GM23338 (cell line): ENCODE measurements around the gene PTPRN2. TPM values are rescaled to one million over a fixed set of nuclear protein-coding genes. Genes with fewer than 3 reads are reported as not detected.

Experiments used
- ATAC-seq: fragments of 200-7000 bp; cut with Tn5 transposase; 3 replicates; pipeline ENCODE4 v1.9.1; 2020
- DNase-seq: peaks from one replicate; pipeline ENCODE4 v3.0.0-alpha.2; 2015; ENCODE audit warnings: low spot score
- H2AFZ ChIP-seq: fragments of 200-600 bp; sonication (generic); 2 replicates; pipeline ENCODE4 v1.8.0; 2016; ENCODE audit warnings: antibody characterized with exemption, mild to moderate bottlenecking, moderate library complexity
- H3F3A ChIP-seq: fragments of 200-600 bp; sonication (generic); replicated peaks from 2 replicates; pipeline ENCODE4 v1.8.0; 2017; ENCODE audit warnings: antibody characterized with exemption, mixed run types, low read depth
- H3K27ac ChIP-seq: fragments of 200-600 bp; sonication (generic); 2 replicates; pipeline ENCODE4 v1.6.1; 2016; ENCODE audit warnings: low read depth
- H3K27me3 ChIP-seq: fragments of 200-600 bp; sonication (generic); 2 replicates; pipeline ENCODE4 v1.8.0; 2016; ENCODE audit warnings: mild to moderate bottlenecking, mixed run types, moderate library complexity; ENCODE audit not compliant: insufficient read depth
- H3K36me3 ChIP-seq: fragments of 200-600 bp; sonication (generic); 2 replicates; pipeline ENCODE4 v1.8.0; 2016; ENCODE audit warnings: mild to moderate bottlenecking; ENCODE audit not compliant: insufficient read depth
- H3K4me1 ChIP-seq: fragments of 200-600 bp; sonication (generic); 2 replicates; pipeline ENCODE4 v1.8.0; 2016; ENCODE audit warnings: mild to moderate bottlenecking, moderate library complexity; ENCODE audit not compliant: insufficient read depth
- H3K4me2 ChIP-seq: fragments of 200-600 bp; sonication (generic); 2 replicates; pipeline ENCODE4 v1.7.1; 2017; ENCODE audit warnings: mixed run types
- H3K4me3 ChIP-seq: fragments of 200-600 bp; sonication (generic); 2 replicates; pipeline ENCODE4 v1.6.1; 2016; ENCODE audit warnings: mixed run types
- H3K79me2 ChIP-seq: fragments of 200-600 bp; sonication (generic); replicated peaks from 2 replicates; pipeline ENCODE4 v1.8.0; 2017; ENCODE audit warnings: mild to moderate bottlenecking; ENCODE audit not compliant: insufficient read depth
- H3K9me2 ChIP-seq: fragments of 200-600 bp; sonication (generic); 2 replicates; pipeline ENCODE4 v1.8.0; 2017; ENCODE audit not compliant: insufficient read depth
- H4K20me1 ChIP-seq: fragments of 200-600 bp; sonication (generic); replicated peaks from 2 replicates; pipeline ENCODE4 v1.8.0; 2017; ENCODE audit warnings: mild to moderate bottlenecking; ENCODE audit not compliant: insufficient read depth
- H3K27ac Mint-ChIP-seq: 2 replicates; pipeline ENCODE4 v1.8.0; 2020; ENCODE audit warnings: inconsistent platforms, mild to moderate bottlenecking, moderate library complexity, mixed read lengths
- H3K27me3 Mint-ChIP-seq: 3 replicates; pipeline ENCODE4 v1.8.0; 2022; ENCODE audit warnings: low read depth, mild to moderate bottlenecking, moderate library complexity, mixed read lengths, inconsistent platforms; ENCODE audit not compliant: insufficient read depth, poor library complexity
- H3K36me3 Mint-ChIP-seq: 3 replicates; pipeline ENCODE4 v1.8.0; 2021; ENCODE audit warnings: low read depth, mild to moderate bottlenecking, inconsistent platforms, moderate library complexity, mixed read lengths
- H3K4me1 Mint-ChIP-seq: 3 replicates; pipeline ENCODE4 v1.8.0; 2020; ENCODE audit warnings: mild to moderate bottlenecking, inconsistent platforms, mixed read lengths
- H3K4me3 Mint-ChIP-seq: 3 replicates; pipeline ENCODE4 v1.8.0; 2021; ENCODE audit warnings: moderate library complexity, mild to moderate bottlenecking, inconsistent platforms, mixed read lengths
- H3K9me3 Mint-ChIP-seq: 3 replicates; pipeline ENCODE4 v1.8.0; 2020; ENCODE audit warnings: moderate library complexity, mild to moderate bottlenecking, inconsistent platforms, mixed read lengths
- CREB1 ChIP-seq: fragments of 250-450 bp; sonication (Bioruptor Pico); IDR thresholded peaks from 2 replicates; pipeline ENCODE4 v1.5.0; 2020; ENCODE audit warnings: low read depth, mild to moderate bottlenecking, moderate library complexity
- CTCF ChIP-seq, 2 experiments: fragments of 200-600 bp in 1 of 2; sonication (generic) in 1 of 2; conservative IDR thresholded peaks; 2 replicates each; pipeline versions ENCODE4 v1.5.1 to v1.6.1; 2016 to 2017; ENCODE audit warnings: antibody characterized with exemption in 2 of 2, low read depth in 2 of 2, mild to moderate bottlenecking in 2 of 2, moderate library complexity in 1 of 2
- EZH2 ChIP-seq: fragments of 200-600 bp; sonication (generic); IDR thresholded peaks from one replicate; pipeline ENCODE4 v1.8.0; 2017; ENCODE audit warnings: antibody characterized with exemption, mild to moderate bottlenecking, low read depth; ENCODE audit not compliant: unreplicated experiment
- EZH2phosphoT487 ChIP-seq: fragments of 200-600 bp; sonication (generic); IDR thresholded peaks from one replicate; pipeline ENCODE4 v1.8.1; 2018; ENCODE audit warnings: antibody characterized with exemption; ENCODE audit not compliant: unreplicated experiment
- NANOG ChIP-seq: IDR thresholded peaks from 2 replicates; pipeline ENCODE4 v1.6.1; 2016; ENCODE audit warnings: antibody characterized with exemption, borderline replicate concordance
- STAT1 ChIP-seq: IDR thresholded peaks from one replicate; pipeline ENCODE4 v1.6.1; 2016; ENCODE audit warnings: antibody characterized with exemption; ENCODE audit not compliant: unreplicated experiment
- ZNF114 ChIP-seq: fragments of 250-450 bp; sonication (Bioruptor Pico); IDR thresholded peaks from 2 replicates; pipeline ENCODE4 v1.5.0; 2020; ENCODE audit warnings: mild to moderate bottlenecking, moderate library complexity
- polyA plus RNA-seq: library from polyadenylated mRNA; unstranded; fragments of >200 nt; fragmentation: Nextera tagmentation; extraction: Ambion mirVana; gene quantifications from 2 replicates; pipeline ENCODE4 v1.2.1, GENCODE V29; 2016
- total RNA-seq: library from RNA; depleted of rRNA; stranded (reverse); fragments of >200 nt; shearing (Covaris generic); gene quantifications from 2 replicates; pipeline ENCODE4 v1.2.3, GENCODE V29; 2014
- TF ChIP-seq, protein P1 (sequence below): IDR thresholded peaks from 2 replicates; pipeline ENCODE4 v1.6.1; 2016; ENCODE audit warnings: antibody characterized with exemption
- TF ChIP-seq, protein P2 (sequence below): fragments of 250-450 bp; sonication (Bioruptor Pico); IDR thresholded peaks from 2 replicates; pipeline ENCODE4 v1.5.0; 2020; ENCODE audit warnings: mild to moderate bottlenecking, moderate library complexity

PTPRN2 gene
- total and polyA plus RNA-seq, 2 experiments from 2014 or later, result 0.87 to 4.0 TPM

- TF ChIP-seq ZNF114 (CRISPR knock-in tag) (no peak), CREB1 (CRISPR knock-in tag) (no peak)
- no peak overlapping the region for H3K4me3 ChIP-seq
- no peaks in the 10 kb centered on the region for H3K79me2 ChIP-seq
- no peaks in the 10 kb centered on the region for H3K9me2 ChIP-seq
- H3K36me3 Mint-ChIP-seq, result peaks cover 50% of the 10 kb centered on the region
- H3K27ac Mint-ChIP-seq, result no peak overlapping the region
- no peaks in the 10 kb centered on the region for H3K36me3 ChIP-seq
- H3K9me3 Mint-ChIP-seq, result peaks cover 33% of the 10 kb centered on the region
- DNase-seq, result no peak
- H3K27ac ChIP-seq, result no peak overlapping the region
- H3K4me3 Mint-ChIP-seq, result no peak overlapping the region
- H3F3A ChIP-seq, result no peaks in the 10 kb centered on the region
- no peak for ATAC-seq
- no peaks in the 10 kb centered on the region for H4K20me1 ChIP-seq
- H3K27me3 Mint-ChIP-seq, result peaks cover 13% of the 10 kb centered on the region
- no peak overlapping the region for H2AFZ ChIP-seq
- H3K4me1 Mint-ChIP-seq, result no peaks in the 10 kb centered on the region
- no peaks in the 10 kb centered on the region for H3K27me3 ChIP-seq
- no peak overlapping the region for H3K4me2 ChIP-seq
- H3K4me1 ChIP-seq, result no peaks in the 10 kb centered on the region
Observed at GRCh38 chr7:158061026-158061630, 526.5 kb downstream of the PTPRN2 start.

DNA sequence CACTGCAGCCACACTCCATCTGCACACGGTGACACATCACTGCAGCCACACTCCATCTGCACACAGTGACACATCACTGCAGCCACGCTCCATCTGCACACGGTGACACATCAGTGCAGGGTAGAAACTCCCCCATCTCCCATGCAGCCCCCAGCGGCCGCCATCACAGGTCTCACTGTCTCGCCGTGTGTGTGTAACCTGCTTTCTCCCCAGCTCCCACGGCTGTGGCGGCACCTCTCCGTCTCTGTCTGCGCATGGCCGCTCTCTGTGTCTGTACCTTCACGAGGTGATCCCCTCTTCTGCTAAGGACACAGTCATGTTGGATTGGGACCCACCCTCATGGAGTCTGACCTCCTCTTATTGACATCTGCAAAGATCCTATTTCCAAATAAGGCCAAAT lies 527.4 kb downstream of the PTPRN2 start:
- Mint-ChIP-seq H3K36me3 (peaks cover 49% of the 10 kb centered on the region), H3K27me3 (peaks cover 9% of the 10 kb centered on the region), H3K27ac (no peak overlapping the region), H3K4me1 (no peaks in the 10 kb centered on the region), H3K4me3 (no peak overlapping the region), H3K9me3 (peaks cover 24% of the 10 kb centered on the region)
- Histone ChIP-seq H3K4me3 (no peak overlapping the region), H4K20me1 (no peaks in the 10 kb centered on the region), H3K79me2 (no peaks in the 10 kb centered on the region), H3K27me3 (no peaks in the 10 kb centered on the region), H3K9me2 (no peaks in the 10 kb centered on the region), H3K4me2 (no peak overlapping the region), H2AFZ (no peak overlapping the region), H3K4me1 (no peaks in the 10 kb centered on the region), H3K27ac (no peak overlapping the region), H3F3A (no peaks in the 10 kb centered on the region), H3K36me3 (no peaks in the 10 kb centered on the region)
- DNase-seq, result no peak
- no peak for ATAC-seq
- TF ChIP-seq, protein P1, sequence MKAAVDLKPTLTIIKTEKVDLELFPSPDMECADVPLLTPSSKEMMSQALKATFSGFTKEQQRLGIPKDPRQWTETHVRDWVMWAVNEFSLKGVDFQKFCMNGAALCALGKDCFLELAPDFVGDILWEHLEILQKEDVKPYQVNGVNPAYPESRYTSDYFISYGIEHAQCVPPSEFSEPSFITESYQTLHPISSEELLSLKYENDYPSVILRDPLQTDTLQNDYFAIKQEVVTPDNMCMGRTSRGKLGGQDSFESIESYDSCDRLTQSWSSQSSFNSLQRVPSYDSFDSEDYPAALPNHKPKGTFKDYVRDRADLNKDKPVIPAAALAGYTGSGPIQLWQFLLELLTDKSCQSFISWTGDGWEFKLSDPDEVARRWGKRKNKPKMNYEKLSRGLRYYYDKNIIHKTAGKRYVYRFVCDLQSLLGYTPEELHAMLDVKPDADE, result no peak
- no peak for TF ChIP-seq NANOG
- TF ChIP-seq STAT1, result no peak
- TF ChIP-seq EZH2phosphoT487, result no peak
- TF ChIP-seq EZH2, result no peak

DNA sequence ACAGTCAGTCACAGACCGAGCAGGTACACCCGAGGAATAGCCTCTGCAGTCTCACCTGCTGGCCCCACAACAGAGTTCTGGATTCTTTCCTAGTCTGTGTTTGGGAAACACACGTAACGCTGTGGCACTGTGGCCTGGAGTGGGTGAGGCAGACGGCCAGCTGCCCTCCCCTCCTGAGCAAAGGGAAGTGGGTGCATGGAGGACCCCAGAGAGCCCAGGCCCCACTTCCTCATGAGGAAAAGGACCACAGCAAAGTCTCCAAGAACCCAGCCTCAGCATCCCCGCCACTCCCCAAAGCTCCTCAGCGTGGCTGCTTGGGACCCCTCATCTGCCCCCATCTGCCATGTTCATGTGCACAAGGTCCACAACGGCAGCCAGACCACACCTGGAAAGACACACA lies 530.2 kb downstream of the PTPRN2 start:
- Mint-ChIP-seq H3K9me3 (no peaks in the 10 kb centered on the region; the same call in 2 of the 3 replicates), H3K4me3 (no peak overlapping the region), H3K36me3 (peaks cover 52% of the 10 kb centered on the region), H3K27ac (no peak overlapping the region), H3K27me3 (peaks cover 15% of the 10 kb centered on the region), H3K4me1 (no peaks in the 10 kb centered on the region)
- DNase-seq (no peak), ATAC-seq (no peak)
- Histone ChIP-seq H2AFZ (no peak overlapping the region), H3K9me2 (no peaks in the 10 kb centered on the region), H3K4me1 (no peaks in the 10 kb centered on the region), H3F3A (no peaks in the 10 kb centered on the region), H3K79me2 (no peaks in the 10 kb centered on the region), H4K20me1 (no peaks in the 10 kb centered on the region), H3K4me2 (no peak overlapping the region), H3K27ac (no peak overlapping the region), H3K4me3 (no peak overlapping the region), H3K36me3 (no peaks in the 10 kb centered on the region), H3K27me3 (no peaks in the 10 kb centered on the region)
- no peak for TF ChIP-seq CTCF (conservative IDR thresholded peaks at IDR 0.05; ENCODE audit: low read depth in 2 of 2)
- TF ChIP-seq, protein P2, sequence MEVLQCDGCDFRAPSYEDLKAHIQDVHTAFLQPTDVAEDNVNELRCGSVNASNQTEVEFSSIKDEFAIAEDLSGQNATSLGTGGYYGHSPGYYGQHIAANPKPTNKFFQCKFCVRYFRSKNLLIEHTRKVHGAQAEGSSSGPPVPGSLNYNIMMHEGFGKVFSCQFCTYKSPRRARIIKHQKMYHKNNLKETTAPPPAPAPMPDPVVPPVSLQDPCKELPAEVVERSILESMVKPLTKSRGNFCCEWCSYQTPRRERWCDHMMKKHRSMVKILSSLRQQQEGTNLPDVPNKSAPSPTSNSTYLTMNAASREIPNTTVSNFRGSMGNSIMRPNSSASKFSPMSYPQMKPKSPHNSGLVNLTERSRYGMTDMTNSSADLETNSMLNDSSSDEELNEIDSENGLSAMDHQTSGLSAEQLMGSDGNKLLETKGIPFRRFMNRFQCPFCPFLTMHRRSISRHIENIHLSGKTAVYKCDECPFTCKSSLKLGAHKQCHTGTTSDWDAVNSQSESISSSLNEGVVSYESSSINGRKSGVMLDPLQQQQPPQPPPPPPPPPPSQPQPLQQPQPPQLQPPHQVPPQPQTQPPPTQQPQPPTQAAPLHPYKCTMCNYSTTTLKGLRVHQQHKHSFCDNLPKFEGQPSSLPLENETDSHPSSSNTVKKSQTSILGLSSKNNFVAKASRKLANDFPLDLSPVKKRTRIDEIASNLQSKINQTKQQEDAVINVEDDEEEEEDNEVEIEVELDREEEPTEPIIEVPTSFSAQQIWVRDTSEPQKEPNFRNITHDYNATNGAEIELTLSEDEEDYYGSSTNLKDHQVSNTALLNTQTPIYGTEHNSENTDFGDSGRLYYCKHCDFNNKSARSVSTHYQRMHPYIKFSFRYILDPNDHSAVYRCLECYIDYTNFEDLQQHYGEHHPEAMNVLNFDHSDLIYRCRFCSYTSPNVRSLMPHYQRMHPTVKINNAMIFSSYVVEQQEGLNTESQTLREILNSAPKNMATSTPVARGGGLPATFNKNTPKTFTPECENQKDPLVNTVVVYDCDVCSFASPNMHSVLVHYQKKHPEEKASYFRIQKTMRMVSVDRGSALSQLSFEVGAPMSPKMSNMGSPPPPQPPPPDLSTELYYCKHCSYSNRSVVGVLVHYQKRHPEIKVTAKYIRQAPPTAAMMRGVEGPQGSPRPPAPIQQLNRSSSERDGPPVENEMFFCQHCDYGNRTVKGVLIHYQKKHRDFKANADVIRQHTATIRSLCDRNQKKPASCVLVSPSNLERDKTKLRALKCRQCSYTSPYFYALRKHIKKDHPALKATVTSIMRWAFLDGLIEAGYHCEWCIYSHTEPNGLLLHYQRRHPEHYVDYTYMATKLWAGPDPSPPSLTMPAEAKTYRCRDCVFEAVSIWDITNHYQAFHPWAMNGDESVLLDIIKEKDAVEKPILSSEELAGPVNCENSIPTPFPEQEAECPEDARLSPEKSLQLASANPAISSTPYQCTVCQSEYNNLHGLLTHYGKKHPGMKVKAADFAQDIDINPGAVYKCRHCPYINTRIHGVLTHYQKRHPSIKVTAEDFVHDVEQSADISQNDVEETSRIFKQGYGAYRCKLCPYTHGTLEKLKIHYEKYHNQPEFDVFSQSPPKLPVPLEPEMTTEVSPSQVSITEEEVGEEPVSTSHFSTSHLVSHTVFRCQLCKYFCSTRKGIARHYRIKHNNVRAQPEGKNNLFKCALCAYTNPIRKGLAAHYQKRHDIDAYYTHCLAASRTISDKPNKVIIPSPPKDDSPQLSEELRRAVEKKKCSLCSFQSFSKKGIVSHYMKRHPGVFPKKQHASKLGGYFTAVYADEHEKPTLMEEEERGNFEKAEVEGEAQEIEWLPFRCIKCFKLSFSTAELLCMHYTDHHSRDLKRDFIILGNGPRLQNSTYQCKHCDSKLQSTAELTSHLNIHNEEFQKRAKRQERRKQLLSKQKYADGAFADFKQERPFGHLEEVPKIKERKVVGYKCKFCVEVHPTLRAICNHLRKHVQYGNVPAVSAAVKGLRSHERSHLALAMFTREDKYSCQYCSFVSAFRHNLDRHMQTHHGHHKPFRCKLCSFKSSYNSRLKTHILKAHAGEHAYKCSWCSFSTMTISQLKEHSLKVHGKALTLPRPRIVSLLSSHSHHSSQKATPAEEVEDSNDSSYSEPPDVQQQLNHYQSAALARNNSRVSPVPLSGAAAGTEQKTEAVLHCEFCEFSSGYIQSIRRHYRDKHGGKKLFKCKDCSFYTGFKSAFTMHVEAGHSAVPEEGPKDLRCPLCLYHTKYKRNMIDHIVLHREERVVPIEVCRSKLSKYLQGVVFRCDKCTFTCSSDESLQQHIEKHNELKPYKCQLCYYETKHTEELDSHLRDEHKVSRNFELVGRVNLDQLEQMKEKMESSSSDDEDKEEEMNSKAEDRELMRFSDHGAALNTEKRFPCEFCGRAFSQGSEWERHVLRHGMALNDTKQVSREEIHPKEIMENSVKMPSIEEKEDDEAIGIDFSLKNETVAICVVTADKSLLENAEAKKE (CRISPR knock-in tag), result no peak
